Ramos (cell line): Measurements from ENCODE around the gene ZNF341.

Experiments
- in situ Hi-C: fragments of 300-500 bp; cut with MboI; formaldehyde crosslinking; loops from one replicate; pipeline ENCODE4 v1.14.3; 2022; ENCODE audit warnings: low sequenced_read_pairs; ENCODE audit not compliant: unreplicated experiment

The ZNF341 gene

DNA sequence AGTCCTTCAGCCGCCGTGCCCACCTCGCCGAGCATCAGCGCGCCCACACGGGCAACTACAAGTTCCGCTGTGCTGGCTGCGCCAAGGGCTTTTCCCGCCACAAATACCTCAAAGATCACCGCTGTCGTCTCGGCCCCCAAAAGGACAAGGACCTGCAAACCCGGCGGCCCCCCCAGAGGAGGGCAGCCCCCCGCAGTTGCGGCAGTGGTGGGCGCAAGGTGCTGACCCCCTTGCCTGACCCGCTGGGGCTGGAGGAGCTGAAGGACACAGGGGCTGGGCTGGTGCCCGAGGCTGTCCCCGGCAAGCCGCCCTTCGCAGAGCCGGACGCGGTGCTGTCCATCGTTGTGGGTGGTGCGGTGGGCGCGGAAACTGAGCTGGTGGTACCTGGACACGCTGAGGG, 59.2 kb downstream of the ZNF341 start:
- in situ Hi-C loops: loop anchor here (5.0 kb wide), 1 partner anchor 71 kb away; no protein-coding TSS in a partner anchor

DNA sequence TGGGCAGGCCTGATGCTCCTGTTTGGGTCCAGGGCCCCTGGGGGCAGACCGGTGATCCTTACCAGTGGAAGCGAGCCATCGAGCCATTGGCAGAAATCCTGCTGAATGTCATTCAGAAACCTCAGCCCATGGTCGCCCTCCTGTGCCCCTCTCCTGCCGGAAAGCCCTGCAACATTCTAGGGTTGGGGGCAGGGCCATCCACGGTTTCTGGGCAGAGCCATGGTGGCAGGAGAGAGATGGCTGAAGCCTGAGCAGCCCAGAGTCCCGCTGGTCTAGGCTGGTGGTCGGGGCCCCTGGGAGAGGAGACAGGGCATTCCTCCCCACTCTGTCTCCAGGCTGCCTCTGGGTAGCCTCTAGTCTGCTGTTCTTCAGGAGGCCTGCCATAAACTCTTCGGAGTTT, 59.7 kb downstream of the ZNF341 start:
- in situ Hi-C loops: loop anchor here (5.0 kb wide), 1 partner anchor 71 kb away; no protein-coding TSS in a partner anchor

DNA sequence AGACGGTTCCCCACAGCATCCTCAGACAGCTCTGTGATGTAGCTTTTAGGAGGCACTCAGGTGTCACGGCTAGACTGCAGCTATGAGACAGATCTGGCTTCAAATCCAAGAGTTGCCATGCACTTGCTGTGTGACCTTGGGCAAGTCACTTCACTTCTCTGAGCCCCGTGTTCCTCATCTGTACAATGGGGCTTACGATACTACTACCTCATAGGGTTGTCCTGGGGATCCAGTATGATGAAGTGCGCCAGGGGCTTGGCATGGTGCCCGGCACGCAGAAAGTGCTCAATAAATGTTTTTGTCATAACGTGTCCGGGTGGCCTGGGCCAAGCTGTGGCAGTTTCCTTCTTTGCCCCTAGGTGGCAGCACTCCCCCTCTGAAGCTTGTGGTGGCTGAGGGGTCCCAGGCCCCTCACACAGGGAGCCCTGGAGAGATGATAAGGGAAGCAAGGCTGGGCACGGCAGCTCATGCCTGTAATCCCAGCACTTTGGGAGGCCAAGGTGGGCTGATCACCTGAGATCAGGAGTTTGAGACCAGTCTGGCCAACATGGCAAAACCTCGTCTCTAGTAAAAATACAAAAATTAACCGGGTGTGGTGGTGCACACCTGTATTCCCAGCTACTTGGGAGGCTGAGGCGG, 60.3 kb downstream of the ZNF341 start:
- in situ Hi-C loops: loop anchor here (5.0 kb wide), 1 partner anchor 70 kb away; no protein-coding TSS in a partner anchor

DNA sequence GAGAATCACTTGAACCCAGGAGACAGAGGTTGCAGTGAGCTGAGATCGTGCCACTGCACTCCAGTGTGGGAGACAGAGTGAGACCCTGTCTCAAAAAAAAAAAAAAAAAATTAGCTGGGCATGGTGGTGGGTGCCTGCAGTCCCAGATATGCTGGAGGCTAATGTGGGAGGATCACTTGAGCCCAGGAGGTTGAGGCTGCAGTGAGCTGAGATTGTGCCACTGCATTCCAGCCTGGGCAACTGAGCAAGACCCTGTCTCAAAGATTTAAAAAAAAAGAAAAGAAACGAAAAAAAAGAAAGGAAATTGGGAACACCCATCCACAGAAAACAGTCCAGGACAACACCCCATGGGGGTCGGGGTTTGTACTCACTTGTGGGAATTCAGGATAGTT, 60.8 kb downstream of the ZNF341 start:
- in situ Hi-C loops: loop anchor here (5.0 kb wide), 1 partner anchor 70 kb away; no protein-coding TSS in a partner anchor

DNA sequence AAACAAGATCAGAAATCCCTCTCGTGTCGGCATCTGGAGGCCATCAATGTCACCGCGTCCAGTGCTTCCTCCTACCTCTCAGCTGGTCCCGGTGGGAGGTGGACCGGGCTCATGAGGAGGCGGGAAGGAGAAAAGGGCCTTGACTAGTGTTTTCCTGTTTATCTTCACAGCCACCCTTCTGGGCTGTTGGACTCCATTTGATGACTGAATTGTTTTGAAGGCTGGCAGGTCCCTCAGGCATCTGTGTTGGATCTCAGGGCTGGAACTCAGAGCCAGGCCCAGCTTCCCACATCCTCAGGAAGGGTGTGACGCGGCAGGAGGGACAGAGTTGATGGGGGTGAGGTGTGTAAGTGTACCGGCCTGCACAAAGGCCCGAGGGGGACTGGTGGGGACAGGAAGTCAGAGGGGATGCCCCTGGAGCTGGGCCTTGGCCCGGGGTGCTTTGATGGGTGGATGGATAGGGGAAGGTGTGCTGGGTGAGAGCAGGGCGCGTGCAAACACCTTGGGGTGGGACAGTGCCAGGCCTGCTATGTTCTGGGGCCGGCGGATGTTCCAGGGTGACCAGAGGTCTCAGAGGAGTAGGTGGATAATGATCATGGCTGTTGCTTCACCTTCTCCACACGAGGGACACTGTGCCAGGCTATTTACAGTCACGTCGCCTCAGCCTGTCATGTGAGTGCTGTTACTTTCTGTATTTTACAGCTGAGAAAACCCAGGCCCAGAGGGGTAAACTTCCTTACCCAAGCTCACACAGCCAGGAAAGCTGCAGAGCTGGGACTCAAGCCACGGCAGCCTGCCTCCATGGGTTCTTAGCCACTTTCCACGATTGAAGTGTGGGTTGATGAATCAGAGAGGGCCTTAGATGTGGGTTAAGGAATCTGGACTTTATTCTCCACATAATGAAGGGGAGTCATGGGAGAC, 61.5 kb downstream of the ZNF341 start:
- in situ Hi-C loops: loop anchor here (5.0 kb wide), 1 partner anchor 69 kb away; no protein-coding TSS in a partner anchor

DNA sequence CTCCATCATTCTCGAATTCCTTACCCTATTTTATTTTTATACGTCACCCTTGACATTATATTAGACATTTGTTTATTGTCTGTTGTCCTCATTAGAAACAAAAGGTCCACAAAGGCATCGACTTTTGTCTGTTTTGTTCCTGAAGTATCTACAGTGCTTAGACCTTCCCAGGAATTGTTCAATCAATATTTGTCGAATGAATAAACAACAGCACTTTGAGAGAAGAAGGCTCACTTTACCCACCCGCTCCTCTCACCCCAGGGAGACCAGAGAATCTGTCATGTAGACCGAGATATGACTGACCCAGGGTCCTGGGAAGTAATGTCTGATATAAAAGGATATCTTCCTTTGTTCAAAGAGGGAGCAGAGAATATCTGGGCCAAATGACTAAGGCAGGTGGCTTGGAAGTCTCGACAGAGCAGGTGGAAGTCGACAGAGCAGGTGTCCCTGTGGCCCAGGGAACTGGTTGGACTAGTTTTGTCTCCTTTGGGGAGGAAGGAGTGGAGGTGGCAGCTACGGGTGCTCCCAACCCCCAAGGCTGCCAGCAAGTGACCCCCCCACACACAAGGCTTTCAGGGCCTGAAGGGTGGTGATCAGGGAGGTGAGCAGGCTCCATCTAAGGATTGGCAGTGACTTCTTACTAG, 64.6 kb downstream of the ZNF341 start:
- in situ Hi-C loops: no loop called here

DNA sequence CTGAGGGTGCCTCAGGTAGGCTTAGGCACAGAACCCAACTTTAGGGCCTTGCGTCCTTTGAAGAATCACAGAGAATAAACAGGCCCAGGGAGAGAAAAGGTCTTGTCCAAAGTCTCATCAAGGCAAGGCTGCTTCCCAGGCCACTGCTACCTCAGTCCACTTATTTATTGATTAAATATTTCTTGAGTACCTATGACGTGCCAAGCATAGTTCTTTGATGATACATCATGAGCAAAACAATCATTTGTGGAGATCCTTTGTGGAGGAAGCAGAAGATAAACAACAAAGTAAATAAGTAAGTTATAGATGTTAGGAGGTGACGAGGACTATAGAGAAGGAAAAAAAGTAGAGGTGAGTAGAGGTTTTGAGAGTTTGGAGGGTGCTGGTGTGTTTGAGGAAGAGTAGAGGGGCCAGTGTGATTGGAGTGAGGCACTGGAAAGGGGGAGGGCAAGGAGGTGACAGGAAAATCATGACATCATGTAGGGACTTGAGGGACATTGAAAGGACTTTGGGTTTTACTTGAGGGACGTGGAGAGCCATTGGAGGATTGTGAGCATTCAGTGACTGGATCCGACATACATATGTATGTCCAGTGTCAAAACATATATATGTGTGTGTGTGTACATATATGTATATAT, 65.2 kb downstream of the ZNF341 start:
- in situ Hi-C loops: no loop called here

DNA sequence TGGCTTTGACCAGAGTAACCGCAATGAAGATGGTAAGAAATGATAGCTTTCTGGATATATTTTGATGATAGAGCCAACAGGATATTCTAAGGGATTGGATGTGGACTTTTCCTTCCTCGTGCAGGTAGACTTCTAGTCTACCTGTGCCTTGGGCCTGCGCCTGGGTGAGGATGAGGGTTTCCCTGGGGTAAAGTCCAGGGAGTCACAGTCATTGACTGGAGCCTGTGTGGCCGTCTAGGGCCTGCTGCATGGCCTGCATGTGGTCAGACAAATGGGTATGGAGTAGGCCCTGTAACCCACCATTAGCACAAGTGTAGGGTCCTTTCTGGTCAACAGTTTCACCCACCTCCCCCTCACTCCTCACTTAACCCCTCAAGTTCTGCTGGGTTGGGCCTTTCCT, 66.6 kb downstream of the ZNF341 start:
- in situ Hi-C loops: no loop called here

DNA sequence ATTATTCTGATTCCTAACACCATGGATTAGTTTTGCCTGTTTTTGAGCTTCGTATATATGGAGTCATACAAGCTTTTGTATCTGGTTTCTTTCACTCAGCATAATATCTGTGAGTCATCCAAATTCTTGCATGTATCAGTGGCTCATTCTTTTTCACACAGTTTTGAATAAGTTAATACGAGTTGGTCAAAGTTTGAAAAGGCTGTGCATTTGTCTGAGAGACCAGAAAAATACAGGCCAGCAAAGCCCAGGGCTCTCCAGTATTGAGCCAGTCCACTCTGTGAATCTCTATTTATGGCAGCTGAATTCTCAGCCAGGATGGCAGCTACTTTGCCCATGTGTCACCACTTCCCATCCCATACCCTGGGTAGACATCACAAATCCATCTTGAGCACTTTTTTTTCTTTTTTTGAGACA, 72.1 kb downstream of the ZNF341 start:
- in situ Hi-C loops: no loop called here

DNA sequence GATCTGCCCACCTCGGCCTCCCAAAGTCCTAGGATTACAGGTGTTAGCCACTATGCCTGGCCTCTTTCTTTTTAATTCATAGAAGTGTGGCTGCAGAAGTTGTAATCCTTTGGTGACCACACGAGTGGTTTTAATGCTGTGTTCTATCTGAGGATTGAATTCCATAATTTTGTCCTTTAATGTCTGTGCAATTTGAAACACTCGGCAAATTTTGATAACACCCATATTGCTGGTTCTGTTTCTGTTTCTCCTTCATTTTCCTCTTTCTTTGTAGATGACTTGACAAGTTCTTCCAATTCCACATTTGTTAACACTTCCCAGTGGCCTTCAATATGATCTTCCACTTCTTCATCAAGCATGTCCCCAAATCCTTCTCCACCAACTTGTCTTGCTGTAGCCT, 76.6 kb downstream of the ZNF341 start:
- in situ Hi-C loops: no loop called here

DNA sequence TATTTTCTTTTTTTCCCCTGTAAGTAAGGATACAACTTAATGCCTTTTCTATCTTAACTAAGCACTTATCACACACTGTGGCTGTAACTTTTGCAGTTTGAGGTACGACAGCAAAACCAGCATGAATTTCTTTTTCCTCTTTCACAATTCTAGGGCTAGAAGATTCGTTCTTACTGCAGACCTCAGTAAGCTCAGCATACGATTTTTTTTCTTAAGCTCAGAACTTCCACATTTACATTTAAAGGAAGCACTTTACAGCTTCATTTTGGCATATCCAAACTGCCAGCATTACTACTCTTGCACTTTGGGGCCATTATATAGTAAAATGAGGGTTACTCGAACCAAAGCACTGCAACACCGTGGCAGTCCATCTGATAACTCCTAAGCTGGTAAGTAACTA, 78.5 kb downstream of the ZNF341 start:
- in situ Hi-C loops: no loop called here

DNA sequence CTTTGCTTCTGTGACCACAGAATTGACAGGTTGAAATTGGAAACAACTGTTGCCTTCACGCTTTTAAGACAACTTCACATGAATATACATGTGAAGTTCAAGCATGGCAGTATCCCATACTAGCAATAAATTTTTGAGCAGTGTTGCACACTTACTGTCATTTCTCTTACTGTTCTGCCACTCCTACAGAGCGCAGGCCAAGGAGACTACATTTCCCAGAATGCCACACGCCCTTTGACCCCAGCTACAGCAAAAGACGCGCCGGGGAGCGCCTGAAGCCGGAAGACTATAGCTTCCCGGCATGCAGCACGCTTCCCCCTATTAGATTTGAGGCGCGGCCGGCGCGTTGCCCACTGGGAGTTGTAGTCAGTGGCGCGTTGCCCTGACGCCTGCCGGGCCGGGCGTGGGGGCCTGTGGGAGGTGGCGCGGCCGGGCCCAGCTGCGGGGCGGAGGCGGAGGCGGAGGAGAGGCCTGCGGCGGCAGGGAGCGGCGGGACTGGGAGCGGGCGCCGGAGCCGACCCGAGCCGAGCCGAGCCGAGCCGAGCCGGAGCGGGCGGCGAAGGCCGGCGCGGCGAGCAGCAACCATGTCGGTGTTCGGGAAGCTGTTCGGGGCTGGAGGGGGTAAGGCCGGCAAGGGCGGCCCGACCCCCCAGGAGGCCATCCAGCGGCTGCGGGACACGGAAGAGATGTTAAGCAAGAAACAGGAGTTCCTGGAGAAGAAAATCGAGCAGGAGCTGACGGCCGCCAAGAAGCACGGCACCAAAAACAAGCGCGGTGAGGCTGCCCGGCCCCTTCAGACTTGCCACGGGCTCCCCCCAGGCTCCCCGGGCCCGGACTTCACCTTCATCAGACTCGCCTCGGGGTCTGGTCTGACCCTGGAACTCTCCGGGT, 79.3 kb downstream of the ZNF341 start, which contains the start of gene CHMP4B:
Gene CHMP4B, plus strand, starts transcription at position 464 of the 891 bp plus-strand sequence. Its CDS starts 121 bp downstream, at position 585.
- in situ Hi-C loops: no loop called here

DNA sequence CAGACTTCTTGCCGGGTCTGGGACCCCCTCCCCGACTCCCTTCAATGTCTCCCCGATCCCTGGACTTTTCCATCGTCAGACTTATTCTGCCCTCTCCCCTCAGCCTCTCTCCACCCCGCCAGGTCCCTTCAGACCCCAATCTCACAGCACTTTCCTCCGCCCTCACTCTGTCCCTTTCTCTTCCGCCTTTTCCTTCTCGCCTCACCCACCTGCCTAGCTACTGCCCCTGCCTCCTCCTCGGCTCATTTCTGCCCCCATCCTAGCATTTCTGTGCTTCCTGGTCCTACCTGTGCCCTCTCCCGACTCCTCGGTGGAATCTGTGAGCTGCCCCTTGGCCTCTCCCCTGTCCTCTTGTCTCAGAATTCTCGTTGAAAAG, 80.0 kb downstream of the ZNF341 start:
- in situ Hi-C loops: no loop called here

DNA sequence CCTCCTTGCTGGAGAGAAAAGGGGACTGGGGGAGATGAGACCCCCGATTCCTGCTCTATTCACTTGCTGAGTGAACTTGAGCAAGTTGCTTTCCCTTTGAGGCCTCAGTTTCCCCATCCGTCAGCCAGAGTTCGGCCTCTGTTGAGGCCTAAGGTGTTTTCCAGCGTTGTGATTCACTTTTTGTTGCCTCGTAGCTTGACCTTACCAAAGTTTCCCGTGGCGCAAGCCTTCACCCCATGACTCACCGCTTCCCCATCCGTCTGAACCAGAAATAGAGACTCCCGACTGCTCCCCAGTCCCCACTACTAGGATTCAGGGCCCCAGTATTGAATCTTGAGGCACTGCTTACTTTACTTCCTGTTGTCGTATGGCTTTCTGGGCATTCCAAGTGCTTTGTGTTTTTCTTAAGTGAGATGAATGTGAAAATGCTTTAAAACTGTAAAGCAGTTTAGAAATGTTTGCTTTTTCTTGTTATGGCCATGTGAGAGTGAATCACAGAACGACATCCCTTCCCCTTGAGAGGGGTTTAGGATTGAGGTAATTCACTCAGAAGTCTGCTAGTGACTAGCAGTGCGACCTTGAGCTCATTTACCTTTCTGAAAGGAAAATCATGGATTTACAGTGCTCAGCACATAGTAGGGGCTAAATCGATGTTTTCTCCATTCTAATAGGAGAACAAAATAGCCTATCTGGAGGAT, 80.5 kb downstream of the ZNF341 start:
- in situ Hi-C loops: no loop called here

DNA sequence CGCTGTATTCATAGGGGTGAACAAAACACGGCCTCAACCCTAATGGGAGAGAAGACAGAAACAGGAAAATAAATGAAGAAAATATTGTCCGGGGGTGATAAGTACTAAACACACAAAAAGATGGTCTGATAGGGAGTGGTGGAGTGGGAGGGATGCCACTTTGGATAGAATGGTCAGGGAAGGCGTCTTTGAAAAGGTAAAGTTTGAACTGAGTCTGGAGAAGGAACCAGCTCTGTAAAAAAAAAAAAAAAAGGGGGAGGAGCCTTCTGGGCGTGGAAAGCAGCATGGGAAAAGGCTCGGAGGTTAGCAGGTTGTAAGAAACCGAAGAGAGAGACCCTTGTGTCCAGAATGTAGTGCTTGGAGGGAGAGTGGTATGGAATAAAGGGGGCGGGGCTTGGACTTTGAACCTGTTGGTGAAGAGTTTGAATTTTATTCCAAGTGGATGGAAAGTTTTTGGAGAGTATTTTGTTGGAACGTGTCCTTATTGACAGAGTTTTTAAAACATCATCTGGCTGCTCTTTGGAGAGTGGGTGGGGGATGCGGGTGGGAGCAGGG, 81.2 kb downstream of the ZNF341 start:
- in situ Hi-C loops: no loop called here

DNA sequence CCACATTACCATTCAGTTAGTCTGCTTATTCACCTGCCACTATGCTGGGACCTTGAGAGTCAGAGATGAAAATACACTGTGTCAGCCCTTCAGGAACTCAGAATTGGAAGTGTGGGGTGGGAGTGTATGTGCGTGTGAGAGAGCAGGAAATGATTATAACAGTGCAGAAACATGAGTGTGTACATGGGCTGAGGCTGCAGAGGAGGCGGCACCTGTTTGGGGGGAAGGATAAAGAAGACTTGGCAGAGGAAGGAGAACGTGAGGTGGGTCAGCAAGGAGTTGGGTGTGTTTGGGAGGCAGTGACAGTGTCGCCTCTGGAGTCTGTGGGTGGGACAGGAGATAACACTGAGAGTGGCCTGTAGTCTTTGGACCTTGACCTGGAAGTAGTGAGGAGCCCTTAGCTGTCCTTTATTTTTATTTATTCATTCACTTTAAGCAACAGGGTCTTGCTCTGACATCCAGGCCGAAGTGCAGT, 82.5 kb downstream of the ZNF341 start:
- in situ Hi-C loops: no loop called here

DNA sequence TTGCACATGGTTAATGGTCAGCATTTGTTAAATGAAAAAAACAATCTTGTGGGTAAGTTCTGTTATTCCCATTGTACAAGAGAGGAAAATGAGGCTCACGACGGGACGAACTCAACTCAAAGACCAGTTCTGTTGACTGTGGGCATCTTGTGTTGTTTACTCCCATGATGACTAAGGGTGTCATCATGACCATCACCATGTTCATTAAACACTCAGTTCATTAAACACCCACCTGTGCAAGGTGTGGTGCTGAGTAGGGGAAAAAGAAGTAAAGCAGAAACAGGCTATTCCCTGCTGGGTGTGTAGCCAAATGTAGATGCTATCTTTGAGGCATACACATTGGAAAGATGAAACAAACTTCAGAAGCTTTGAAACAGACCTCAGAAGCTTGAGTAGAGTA, 83.9 kb downstream of the ZNF341 start:
- in situ Hi-C loops: no loop called here

DNA sequence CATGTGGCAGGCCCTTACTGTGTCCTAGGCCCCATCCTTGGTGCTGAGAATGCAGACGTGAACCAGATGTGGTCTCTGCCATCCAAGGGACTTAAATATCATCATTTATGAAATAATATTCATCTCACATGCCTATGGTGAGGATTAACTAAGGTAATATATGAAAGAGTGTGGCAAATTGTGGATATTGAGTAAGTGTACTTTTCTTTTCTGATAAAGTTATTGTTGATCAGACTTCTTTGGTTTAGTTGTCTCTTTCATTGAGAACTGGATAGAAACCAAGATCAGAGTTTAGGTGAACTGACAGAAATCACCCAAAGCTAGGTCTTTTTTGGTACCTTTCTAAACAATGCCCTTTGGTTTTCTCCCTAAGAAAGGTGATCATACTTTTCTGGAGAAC, 84.4 kb downstream of the ZNF341 start:
- in situ Hi-C loops: no loop called here
